Measurements from ENCODE around the gene GNAQ.
"Not testable (repeated sequence)": the region's sequence is repeated elsewhere in the genome, so short reads cannot be mapped to it uniquely, and the experiment has no call there.

The GNAQ gene

GRCh38 chr9:78031444-78031892, at the start of gene GNAQ:
Gene GNAQ (minus strand): TSS chr9:78031811. CDS start chr9:78031235, 576 bp downstream.
- DNase-seq = peak; percentile 61

- DNase-seq = no peak
These were observed 43.0 kb upstream of the GNAQ start for GRCh38 chr9:78074385-78075291.

GRCh38 chr9:78073722-78074121, 42.1 kb upstream of the GNAQ start:
- no peak for DNase-seq

- DNase-seq = no peak
These were observed 41.1 kb upstream of the GNAQ start for GRCh38 chr9:78072586-78073199.

GRCh38 chr9:78070521-78070920, 38.9 kb upstream of the GNAQ start:
- DNase-seq = no peak

GRCh38 chr9:78064075-78064474, 32.5 kb upstream of the GNAQ start:
- peak; percentile 22 for DNase-seq

GRCh38 chr9:78062710-78063109, 31.1 kb upstream of the GNAQ start:
- DNase-seq = no peak

GRCh38 chr9:78054218-78054617, 22.6 kb upstream of the GNAQ start:
- not testable (repeated sequence) for DNase-seq

- DNase-seq = no peak
These were observed 22.0 kb upstream of the GNAQ start for GRCh38 chr9:78053627-78054026.

- no peak for DNase-seq
These were observed 18.8 kb upstream of the GNAQ start for GRCh38 chr9:78050421-78050820.

GRCh38 chr9:78049484-78049883, 17.9 kb upstream of the GNAQ start:
- no peak for DNase-seq

- no peak for DNase-seq
These were observed 15.5 kb upstream of the GNAQ start for GRCh38 chr9:78047106-78047505.

- DNase-seq = no peak
These were observed 14.5 kb upstream of the GNAQ start for GRCh38 chr9:78046112-78046511.

- DNase-seq = no peak
These were observed 13.3 kb upstream of the GNAQ start for GRCh38 chr9:78044886-78045285.

- peak; percentile 5 for DNase-seq
These were observed 12.6 kb upstream of the GNAQ start for GRCh38 chr9:78044189-78044588.

GRCh38 chr9:78041971-78042370, 10.4 kb upstream of the GNAQ start:
- no peak for DNase-seq

- DNase-seq = no peak
These were observed 9.1 kb upstream of the GNAQ start for GRCh38 chr9:78040726-78041125.

- no peak for DNase-seq
These were observed 7.1 kb upstream of the GNAQ start for GRCh38 chr9:78038620-78039300.

GRCh38 chr9:78035383-78035993, 3.9 kb upstream of the GNAQ start:
- DNase-seq = peak; percentile 23

- no peak for DNase-seq
These were observed 2.3 kb upstream of the GNAQ start for GRCh38 chr9:78033870-78034269.

GRCh38 chr9:78032730-78033457, 1.3 kb upstream of the GNAQ start:
- DNase-seq = no peak

All from NCI-H1092 (cell line).